HG03571 (cell line): ENCODE results near the gene GLRA3.

ENCODE experiments used
- ATAC-seq: cut with Tn5 transposase; IDR thresholded peaks from one replicate; pipeline ENCODE4 v1.9.1; 2021; ENCODE audit not compliant: unreplicated experiment

Gene GLRA3

DNA sequence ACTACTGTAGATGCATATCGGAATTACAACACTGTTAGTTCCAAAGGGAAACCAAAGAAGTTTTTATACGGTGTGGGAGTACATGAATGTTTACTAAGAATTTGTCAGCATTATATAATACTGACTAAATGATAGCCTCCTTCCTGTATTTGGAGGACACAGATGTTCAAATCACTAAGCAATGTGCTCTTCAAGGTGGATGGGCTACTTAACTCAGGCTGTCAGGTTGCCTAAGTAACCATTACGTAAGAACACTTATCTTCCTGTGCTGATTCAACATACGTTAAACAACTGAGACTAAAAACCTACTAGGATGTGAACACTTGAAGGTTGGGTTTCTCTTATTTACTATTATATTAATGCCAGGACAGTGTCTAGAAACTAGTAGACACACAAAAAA is 224.8 kb downstream of the GLRA3 start:
- ATAC-seq: no peak

DNA sequence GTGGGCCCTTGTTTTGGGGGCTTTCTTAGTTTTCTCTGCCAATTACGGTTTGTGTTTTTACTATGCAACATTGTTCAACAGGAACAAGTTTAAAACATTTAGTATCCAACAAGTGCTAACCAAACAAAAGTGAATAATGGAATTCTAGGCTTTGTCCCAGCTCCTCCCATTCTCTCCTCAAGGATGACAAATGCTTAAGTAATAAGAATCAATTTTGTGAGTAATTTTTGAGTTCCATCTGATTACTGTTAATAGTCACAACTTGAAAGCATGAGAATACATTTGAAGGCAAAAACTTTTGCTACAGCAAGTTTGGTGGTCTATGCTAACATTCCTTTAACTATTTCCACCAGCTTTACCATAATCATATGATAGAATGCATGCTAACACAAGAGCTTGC is 228.7 kb downstream of the GLRA3 start:
- no peak for ATAC-seq

DNA sequence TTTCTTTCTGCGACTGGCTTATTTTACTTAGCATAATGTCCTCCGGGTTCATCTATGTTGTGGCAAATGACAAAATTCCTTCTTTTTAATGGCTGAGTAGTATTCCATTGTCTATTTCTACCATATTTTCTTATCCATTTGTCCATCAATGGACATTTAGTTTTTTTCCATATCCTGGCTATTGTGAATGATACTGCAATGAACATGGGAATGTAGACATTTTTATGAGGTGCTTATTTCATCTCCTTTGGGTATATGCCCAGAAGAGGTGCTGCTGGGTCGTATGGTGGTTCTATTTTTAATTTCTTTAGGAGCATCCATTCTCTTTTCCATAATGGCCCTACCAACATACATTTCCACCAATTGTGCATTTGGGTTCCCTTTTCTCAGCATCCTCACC is 230.2 kb downstream of the GLRA3 start:
- no peak for ATAC-seq

DNA sequence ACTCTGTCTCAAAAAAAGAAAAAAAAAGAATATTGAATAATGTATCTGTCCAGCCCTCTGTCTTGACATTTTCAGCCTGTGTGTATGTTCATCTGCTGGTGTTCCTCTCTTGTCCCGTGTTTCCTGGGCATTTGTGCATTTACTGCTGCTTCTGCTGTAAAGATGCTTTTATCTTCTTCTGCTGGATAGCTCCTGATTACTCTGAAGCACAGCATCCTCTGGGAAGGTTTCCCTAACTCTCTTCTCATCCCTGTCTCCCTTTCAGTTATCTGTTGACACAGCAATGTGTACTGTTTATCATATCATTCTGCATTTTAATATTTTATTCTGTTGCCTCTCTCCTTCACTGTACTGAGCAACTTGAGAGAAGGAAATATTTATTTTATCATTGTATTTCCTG is 232.5 kb downstream of the GLRA3 start:
- ATAC-seq: no peak

DNA sequence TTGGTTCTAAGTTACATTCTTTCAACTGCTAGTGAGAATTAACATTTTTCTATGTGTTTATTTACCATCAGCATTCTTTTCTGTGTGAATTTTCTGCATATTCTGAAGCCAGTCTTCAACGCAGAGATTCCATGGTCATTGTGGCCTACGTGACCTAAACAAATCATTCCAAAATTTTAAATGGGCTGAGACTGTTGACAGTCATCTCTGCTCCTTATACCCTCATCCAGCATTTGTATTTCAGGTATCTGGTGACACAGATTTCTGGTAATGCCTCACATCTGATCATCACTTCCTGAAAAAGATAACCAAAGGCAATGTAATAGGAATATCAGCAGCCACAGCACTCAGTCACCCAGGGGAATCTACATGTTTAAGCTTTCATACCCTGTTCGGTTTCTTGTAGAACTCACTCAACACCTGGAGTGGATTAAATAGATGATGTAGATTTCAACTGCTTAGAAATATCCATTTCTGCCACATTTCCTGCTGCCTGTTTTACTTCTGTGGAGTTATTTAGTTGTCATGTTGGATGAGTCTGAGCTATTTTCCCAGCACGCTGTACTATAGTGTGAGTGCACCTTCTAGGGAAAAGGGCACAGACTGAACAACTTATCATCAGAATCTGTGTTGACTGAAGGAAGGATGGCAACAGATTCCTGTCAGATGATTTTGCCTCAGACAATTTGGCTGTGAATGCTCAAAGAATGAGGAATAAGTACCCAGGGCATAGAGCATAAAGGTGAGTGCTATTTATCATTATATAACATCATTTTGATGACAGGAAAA is 233.7 kb downstream of the GLRA3 start:
- no peak for ATAC-seq

DNA sequence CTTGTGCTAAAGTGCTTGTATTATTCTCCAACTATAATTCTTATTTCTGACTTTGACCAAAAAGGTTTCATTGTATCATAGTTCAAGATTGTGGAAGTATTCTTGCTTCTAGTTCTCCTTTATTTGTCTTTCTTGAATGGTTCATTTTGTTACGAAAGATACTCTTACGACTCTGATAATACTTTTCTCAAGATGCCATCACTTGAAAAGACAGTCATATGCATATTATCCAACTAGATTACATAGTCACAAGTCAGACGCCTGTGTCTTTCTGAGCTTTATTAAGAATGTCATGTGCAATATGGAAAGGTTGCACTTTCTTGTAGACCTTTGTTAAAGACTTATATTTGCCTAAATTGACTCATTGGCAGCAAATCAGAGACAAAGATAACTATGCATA is 235.3 kb downstream of the GLRA3 start:
- no peak for ATAC-seq

DNA sequence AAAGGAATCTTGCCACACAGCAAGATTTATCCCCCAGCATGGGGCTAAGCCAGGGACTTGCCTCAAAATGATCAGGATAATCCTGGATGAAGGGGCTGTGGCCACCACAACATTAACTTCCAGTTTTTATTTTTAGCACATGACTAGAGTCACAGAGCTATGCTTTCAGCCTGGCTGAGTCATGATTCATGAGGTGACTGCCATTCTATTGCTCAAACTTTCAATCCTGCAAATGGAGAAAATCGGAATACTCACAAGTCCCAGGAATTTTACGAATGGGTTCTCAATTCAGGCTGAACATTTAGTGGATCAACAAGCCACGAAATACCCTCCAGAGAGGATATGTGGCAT is 236.1 kb downstream of the GLRA3 start:
- no peak for ATAC-seq

DNA sequence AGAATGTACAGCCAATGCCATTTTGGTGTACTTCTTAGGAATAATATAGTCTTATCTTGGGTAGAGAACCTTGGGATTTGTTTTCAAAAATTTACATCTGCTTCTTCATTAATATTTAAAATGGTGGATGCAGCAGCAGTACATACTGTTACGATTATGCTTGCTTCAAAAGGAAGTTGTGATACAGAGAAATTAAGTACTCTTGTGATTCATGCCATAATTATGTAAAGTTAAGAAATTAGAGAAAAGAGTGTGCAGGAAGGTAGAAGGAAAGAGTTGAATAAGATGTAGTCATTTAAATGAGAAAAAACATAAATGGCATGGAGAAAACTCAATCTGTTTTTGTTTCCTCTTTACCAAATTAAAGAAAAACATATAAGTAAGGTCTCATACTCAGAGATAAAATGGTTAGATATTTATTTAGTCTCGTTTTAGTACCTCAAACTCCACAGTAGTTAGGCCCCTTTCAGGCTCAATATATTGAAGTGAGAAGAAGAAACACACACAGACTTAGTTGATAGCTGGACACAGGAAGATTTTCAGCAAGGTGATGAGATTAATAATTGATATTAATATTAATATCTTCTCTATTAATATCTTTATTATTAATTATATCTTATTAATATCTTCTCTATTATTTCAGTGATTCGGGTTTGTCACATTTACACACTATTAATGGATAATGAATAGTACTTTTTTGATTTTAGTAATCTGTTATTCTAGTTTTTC is 236.6 kb downstream of the GLRA3 start:
- no peak for ATAC-seq

DNA sequence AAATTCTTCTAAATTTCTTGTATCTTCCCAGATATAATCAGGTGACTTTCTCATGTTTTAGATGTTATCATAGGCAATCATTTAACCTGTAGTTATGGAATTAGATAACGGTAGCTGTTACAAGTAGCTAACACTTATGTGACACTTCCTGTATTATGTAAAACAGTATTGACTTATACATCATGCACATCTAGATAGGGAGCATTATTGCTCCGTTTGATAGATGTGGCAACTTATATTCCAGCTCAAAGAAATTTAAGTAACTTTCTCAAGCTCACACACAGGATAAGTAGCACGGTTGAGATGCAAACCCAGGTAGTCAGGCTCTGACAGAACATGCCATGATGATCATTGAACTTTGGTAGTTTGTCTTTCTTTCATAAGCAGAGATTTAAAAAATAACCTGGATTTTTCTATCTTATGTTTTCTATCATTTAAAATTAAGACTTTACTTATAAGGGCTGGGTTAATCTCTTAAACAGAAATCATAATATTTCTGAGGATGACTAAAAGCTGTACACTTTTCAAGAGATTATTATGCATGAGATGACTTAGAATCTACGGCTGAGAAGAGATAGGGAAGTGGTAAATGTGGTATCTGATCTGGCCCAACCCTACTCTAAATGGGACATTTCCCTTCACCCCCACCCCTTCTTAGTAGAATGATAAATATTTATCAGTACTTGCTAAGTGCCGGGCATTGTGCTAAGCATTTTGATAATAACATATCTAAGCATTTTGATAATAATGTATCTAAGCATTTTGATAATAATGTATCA is 237.6 kb downstream of the GLRA3 start:
- peak; percentile 89 for ATAC-seq

DNA sequence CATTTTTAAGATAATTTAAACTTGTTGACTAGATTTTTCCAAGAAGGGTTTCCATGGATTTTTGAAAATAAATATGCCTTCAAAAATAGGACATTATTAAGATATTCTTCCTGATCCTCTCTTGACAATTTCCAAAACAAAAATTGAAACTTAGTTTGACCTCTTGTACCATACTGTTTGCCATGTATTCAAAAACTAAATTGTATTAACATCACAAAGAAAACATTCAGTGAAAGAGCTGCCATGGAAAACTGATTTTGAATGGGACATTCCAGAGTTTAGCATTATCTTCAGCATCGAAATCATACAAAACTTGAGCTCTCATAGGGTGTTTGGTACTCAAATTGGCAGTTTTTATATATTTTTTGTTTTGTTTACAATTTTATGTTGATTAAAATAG is 238.7 kb downstream of the GLRA3 start:
- no peak for ATAC-seq
